MM.1S (cell line): ENCODE results near the gene NUDT21.
A peak's percentile ranks its signal among the peaks of the same experiment; 100 is the strongest.

Experiments
- DNase-seq: peaks from one replicate; pipeline ENCODE4 v3.0.0-alpha.2; 2015
- H2AFZ ChIP-seq: fragments of 300-600 bp; sonication (generic); 2 replicates; pipeline ENCODE4 v1.6.0; 2016; ENCODE audit warnings: antibody characterized with exemption, low read length
- H3F3A ChIP-seq: fragments of 300-600 bp; sonication (generic); 2 replicates; pipeline ENCODE4 v1.6.1; 2016; ENCODE audit warnings: mild to moderate bottlenecking, antibody characterized with exemption, low read length, moderate library complexity, mixed read lengths; ENCODE audit not compliant: insufficient read depth
- H3K27ac ChIP-seq: fragments of 300-600 bp; sonication (generic); 2 replicates; pipeline ENCODE4 v1.5.1; 2016; ENCODE audit warnings: mild to moderate bottlenecking, low read length
- H3K27me3 ChIP-seq: fragments of 300-600 bp; sonication (generic); replicated peaks from 2 replicates; pipeline ENCODE4 v1.6.0; 2016; ENCODE audit warnings: low read length; ENCODE audit not compliant: insufficient read depth
- H3K36me3 ChIP-seq: fragments of 300-600 bp; sonication (generic); replicated peaks from 2 replicates; pipeline ENCODE4 v1.6.1; 2016; ENCODE audit warnings: mild to moderate bottlenecking, low read length, mixed read lengths; ENCODE audit not compliant: insufficient read depth
- H3K4me1 ChIP-seq: fragments of 300-600 bp; sonication (generic); 2 replicates; pipeline ENCODE4 v1.6.1; 2016; ENCODE audit warnings: low read length, mixed read lengths
- H3K4me2 ChIP-seq: fragments of 300-600 bp; sonication (generic); 2 replicates; pipeline ENCODE4 v1.6.0; 2016; ENCODE audit warnings: low read depth, low read length
- H3K4me3 ChIP-seq: fragments of 300-600 bp; sonication (generic); 2 replicates; pipeline ENCODE4 v1.5.1; 2016; ENCODE audit warnings: low read length, mixed read lengths
- H3K79me2 ChIP-seq: fragments of 300-600 bp; sonication (generic); 2 replicates; pipeline ENCODE4 v1.6.1; 2016; ENCODE audit warnings: mixed run types, low read length, mixed read lengths
- H3K9ac ChIP-seq: fragments of 300-600 bp; sonication (generic); 2 replicates; pipeline ENCODE4 v1.6.1; 2016; ENCODE audit warnings: low read length, mixed read lengths
- H3K9me2 ChIP-seq: fragments of 300-600 bp; sonication (generic); replicated peaks from 2 replicates; pipeline ENCODE4 v1.6.1; 2016; ENCODE audit warnings: mild to moderate bottlenecking, low read length, mixed read lengths; ENCODE audit not compliant: insufficient read depth
- H3K9me3 ChIP-seq: fragments of 300-600 bp; sonication (generic); replicated peaks from 2 replicates; pipeline ENCODE4 v1.6.1; 2016; ENCODE audit warnings: mild to moderate bottlenecking, low read length, mixed read lengths; ENCODE audit not compliant: insufficient read depth
- H4K20me1 ChIP-seq: fragments of 300-600 bp; sonication (generic); 2 replicates; pipeline ENCODE4 v1.6.1; 2016; ENCODE audit warnings: mild to moderate bottlenecking, low read length, moderate library complexity, mixed read lengths; ENCODE audit not compliant: insufficient read depth
- CTCF ChIP-seq: fragments of 300-600 bp; sonication (generic); IDR thresholded peaks from 2 replicates; pipeline ENCODE4 v1.5.1; 2016; ENCODE audit warnings: antibody characterized with exemption, low read length, mixed read lengths
- EZH2 ChIP-seq: fragments of 300-600 bp; sonication (generic); optimal IDR thresholded peaks from 2 replicates; pipeline ENCODE3; 2017; ENCODE audit warnings: low read depth, mild to moderate bottlenecking, antibody characterized with exemption, low read length, mixed read lengths
- EZH2phosphoT487 ChIP-seq: fragments of 300-600 bp; sonication (generic); IDR thresholded peaks from 2 replicates; pipeline ENCODE4 v1.6.1; 2018; ENCODE audit warnings: antibody characterized with exemption, low read length

Gene NUDT21

DNA sequence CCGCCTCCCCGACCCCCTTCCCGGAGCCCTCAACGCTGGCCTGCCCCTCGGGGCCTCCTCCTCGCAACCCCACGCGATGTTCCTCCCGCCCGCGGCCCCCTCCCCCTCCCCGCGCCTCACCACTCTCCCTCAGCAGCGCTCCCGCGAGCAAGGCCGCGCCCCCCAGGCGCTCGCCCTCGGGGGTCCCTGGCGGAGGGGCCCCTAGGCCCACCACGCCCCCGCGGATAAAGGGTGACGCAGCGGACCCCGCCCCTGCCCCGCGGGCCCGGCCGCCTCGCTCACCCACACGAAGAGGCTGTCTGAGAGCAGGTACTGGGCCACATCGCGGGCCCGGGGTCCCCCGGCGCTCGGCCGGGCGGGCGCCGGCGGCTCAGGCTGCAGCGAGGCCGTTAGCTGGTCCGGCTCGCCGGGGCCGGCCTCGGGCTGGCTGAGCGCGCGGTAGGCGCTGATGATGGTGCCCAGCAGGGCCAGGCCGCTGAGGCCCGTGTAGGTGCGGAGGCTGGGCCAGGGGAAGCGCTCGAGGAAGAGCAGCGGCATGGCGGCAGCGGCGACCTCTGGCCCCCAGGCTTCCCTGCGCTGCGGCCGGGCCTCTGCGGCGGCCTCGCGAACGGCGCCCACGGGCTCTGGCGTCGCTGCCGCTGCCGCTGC is 26.2 kb downstream of the NUDT21 start:
- Histone ChIP-seq H4K20me1 (no peaks in the 10 kb centered on the region), H3K9ac (peak overlapping the region; percentile 58; the same call in 1 of the 2 replicates), H3F3A (peaks cover 19% of the 10 kb centered on the region), H3K36me3 (no peaks in the 10 kb centered on the region), H3K27ac (no peak overlapping the region), H3K9me3 (no peaks in the 10 kb centered on the region), H3K9me2 (no peaks in the 10 kb centered on the region), H3K79me2 (peaks cover 50% of the 10 kb centered on the region), H3K27me3 (no peaks in the 10 kb centered on the region), H3K4me2 (peak overlapping the region; percentile 82), H2AFZ (peak overlapping the region; percentile 32; the same call in 1 of the 2 replicates), H3K4me3 (peak overlapping the region; percentile 61), H3K4me1 (peaks cover 8% of the 10 kb centered on the region; the same call in 1 of the 2 replicates)
- peak; percentile 14 for DNase-seq
- TF ChIP-seq EZH2 (no peak), CTCF (no peak), EZH2phosphoT487 (no peak)

DNA sequence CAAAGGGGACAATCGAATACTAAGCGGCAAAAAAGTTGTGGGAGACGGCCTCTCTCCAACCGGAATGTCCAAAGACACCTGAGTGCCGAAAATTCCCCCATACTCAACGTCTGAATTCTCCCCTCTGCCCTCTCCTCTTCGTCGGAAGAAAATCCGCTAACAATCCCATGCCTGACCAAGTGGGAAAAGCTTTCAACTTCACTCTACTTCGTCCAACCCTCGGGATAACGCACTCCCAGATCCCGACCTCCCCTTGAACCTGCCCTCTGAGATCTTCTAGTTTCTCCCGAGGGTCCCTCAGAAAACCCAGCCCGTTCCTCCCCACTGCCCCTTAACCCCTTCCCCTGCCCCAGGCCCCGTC is 26.7 kb downstream of the NUDT21 start:
- no peaks in the 10 kb centered on the region for H3K9me3 ChIP-seq
- no peak for DNase-seq

DNA sequence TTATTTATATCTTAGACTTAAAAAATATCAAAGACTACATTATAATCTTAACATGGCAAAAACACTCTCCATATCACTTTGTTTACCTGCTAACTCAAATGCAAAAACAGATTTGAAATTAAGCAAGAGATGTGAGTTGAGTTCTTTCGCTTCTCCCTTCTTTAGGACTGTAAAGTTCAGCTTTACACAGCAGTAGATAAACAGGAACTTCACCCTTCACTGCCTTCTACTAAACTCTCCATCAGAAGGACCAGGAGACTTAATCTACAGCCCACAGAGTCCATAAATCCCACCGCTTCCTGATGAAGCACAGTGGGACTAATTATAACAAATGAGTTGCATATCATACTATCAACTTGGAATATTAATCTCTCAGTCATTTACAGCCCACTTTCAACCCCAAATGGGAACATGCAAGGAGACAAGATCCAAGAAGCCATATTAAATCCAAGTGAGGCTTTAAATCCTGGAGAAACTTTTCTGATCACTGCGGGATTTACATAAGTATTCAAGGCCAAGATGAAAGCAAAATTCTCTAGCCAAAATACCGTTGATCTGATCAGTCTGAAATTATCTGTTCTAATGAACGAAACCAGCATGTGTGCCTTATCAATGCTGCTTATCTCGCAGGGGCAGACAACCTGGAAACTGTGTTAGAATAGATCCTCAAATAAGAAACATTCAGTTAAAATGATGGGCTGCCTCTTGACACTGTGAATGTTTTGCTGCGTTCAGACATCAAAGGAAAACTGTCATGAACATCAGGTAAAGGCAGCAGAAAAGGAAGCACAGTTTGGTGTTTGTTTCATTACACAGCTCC is 27.3 kb downstream of the NUDT21 start:
- H3K36me3 ChIP-seq: no peaks in the 10 kb centered on the region
- H2AFZ ChIP-seq: no peak overlapping the region

More for the DNA sequence above, 26.7 kb downstream of the NUDT21 start:
- TF ChIP-seq EZH2phosphoT487 (no peak), EZH2 (no peak), CTCF (no peak)
- H3F3A ChIP-seq: peaks cover 19% of the 10 kb centered on the region
- peak overlapping the region; percentile 61 for H3K4me3 ChIP-seq
- no peak overlapping the region for H3K27ac ChIP-seq
- peaks cover 8% of the 10 kb centered on the region; the same call in 1 of the 2 replicates for H3K4me1 ChIP-seq
- peaks cover 54% of the 10 kb centered on the region for H3K79me2 ChIP-seq
- H3K36me3 ChIP-seq: no peaks in the 10 kb centered on the region
- peak overlapping the region; percentile 32; the same call in 1 of the 2 replicates for H2AFZ ChIP-seq
- peak overlapping the region; percentile 82 for H3K4me2 ChIP-seq
- H3K9ac ChIP-seq: peak overlapping the region; percentile 58; the same call in 1 of the 2 replicates
- H3K27me3 ChIP-seq: no peaks in the 10 kb centered on the region
- no peaks in the 10 kb centered on the region for H3K9me2 ChIP-seq
- H4K20me1 ChIP-seq: no peaks in the 10 kb centered on the region

More for the DNA sequence above, 27.3 kb downstream of the NUDT21 start:
- H3K9ac ChIP-seq: peak overlapping the region; percentile 58; the same call in 1 of the 2 replicates
- peaks cover 19% of the 10 kb centered on the region for H3F3A ChIP-seq
- H4K20me1 ChIP-seq: no peaks in the 10 kb centered on the region
- H3K27ac ChIP-seq: no peak overlapping the region
- H3K9me3 ChIP-seq: no peaks in the 10 kb centered on the region
- peaks cover 57% of the 10 kb centered on the region for H3K79me2 ChIP-seq
- H3K4me1 ChIP-seq: peaks cover 8% of the 10 kb centered on the region; the same call in 1 of the 2 replicates
- DNase-seq: peak; percentile 12
- TF ChIP-seq EZH2phosphoT487: no peak
- no peak for TF ChIP-seq CTCF
- no peak for TF ChIP-seq EZH2
- no peaks in the 10 kb centered on the region for H3K9me2 ChIP-seq
- H3K4me2 ChIP-seq: peak overlapping the region; percentile 82
- no peaks in the 10 kb centered on the region for H3K27me3 ChIP-seq
- H3K4me3 ChIP-seq: peak overlapping the region; percentile 61
